Measurements from ENCODE around the gene MYH16.
"Not testable (repeated sequence)": the region's sequence is repeated elsewhere in the genome, so short reads cannot be mapped to it uniquely, and the experiment has no call there.

MYH16 gene

DNA sequence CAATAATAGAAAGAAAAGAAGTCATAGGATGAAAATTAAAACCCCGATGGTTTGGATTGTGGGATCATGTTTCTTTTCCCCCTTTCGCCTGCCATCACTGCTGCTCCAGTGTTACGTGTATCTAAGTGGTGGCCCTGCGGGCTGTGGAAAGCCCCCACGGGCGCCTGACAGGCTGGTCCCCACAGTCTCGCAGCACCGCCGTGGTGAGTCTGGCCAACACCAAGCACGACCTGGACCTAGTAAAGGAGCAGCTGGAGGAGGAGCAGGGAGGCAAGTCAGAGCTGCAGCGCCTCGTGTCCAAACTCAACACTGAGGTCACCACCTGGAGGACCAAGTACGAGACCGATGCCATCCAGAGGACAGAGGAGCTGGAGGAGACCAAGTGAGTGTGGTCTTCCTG is 19.5 kb downstream of the MYH16 start:
- in situ Hi-C loops (cut with MboI; ENCODE audit: low pct_unique_long_range_greater_than_20kb, low sequenced_read_pairs): no loop called here
- DNase-seq: no peak

DNA sequence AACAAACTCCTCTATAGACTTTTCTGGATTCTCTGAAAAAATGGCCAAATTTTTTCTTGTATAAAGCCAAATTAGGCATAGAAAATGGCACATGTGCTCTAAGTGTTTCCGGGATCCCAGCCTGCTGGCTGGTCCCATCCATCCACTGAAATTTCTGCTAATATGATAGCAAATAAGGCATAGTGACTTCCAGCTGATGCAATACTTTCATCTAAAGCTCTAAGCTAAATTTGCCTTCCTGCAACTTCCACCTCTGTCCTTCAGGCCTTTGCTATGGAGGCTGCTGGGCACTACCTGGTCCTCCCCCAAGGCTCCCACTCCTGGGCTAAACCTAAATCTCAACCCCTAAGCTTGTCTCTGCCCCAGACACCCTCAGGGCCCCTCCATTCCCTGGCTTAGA is 20.5 kb downstream of the MYH16 start:
- in situ Hi-C loops (cut with MboI; ENCODE audit: low pct_unique_long_range_greater_than_20kb, low sequenced_read_pairs): no loop called here
- no peak for DNase-seq

- in situ Hi-C loops (cut with MboI; ENCODE audit: low pct_unique_long_range_greater_than_20kb, low sequenced_read_pairs): no loop called here
- no peak for DNase-seq
These were observed 21.0 kb downstream of the MYH16 start for GRCh38 chr7:99293650-99294049.

DNA sequence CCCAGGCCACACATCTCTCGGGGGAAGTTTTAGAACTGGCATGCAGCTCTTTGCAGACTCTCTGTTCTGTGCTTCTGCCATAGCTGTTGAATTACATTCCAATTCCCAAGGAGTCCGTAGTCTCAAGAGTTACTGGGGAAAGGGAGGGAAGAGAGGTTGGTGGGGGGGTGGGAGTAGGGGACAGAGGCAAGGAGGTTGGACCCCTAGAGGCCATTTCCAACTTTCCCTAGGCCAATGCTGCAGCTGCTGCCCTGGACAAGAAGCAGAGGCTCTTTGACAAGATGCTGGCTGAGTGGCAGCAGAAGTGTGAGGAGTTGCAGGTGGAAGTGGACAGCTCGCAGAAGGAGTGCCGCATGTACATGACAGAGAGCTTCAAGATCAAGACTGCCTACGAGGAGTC is 23.8 kb downstream of the MYH16 start:
- no peak for DNase-seq
- in situ Hi-C loops (cut with MboI; ENCODE audit: low pct_unique_long_range_greater_than_20kb, low sequenced_read_pairs): no loop called here

GRCh38 chr7:99301496-99301895 is 28.9 kb downstream of the MYH16 start:
- no peak for DNase-seq

DNA sequence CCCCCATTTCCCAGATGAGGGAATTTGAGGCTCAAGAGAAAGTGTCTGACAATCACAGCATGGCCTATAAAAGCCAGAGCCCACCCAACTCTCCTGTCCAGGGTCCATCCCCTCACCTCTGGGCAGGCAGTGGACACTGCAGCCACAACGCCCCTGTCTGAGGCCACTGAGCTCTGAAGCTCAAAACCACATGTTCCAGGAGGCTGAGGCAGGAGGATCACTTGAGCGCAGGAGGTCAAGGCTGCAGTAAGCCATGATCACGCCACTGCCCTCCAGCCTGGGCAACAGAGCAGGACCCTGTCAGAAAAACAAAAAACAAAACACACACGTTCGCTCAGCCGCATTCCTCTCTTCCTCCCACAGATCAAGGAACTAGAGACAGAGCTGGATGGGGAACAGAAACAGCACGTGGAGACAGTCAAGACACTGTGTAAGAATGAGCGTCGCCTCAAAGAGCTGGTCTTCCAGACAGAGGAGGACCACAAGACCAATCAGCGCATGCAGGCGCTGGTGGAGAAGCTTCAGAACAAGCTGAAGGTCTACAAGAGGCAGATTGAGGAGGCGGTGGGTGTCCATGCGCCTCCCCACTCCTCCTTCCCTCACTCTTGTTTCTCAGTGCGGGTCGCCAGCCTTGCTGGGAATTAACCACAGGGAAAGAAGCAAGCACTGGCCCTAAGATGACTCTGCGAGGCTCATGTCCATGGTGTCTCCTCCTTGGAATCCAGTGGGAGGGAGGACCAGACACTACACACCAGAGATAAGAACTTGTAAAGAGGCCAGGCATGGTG is 33.0 kb downstream of the MYH16 start:
- in situ Hi-C loops (cut with MboI; ENCODE audit: low pct_unique_long_range_greater_than_20kb, low sequenced_read_pairs): loop anchor here (25.0 kb wide), 1 partner anchor 268 kb away; no protein-coding TSS in a partner anchor
- no peak for DNase-seq

More at GRCh38 chr7:99301496-99301895, 28.9 kb downstream of the MYH16 start:
- in situ Hi-C loops (cut with MboI; ENCODE audit: low pct_unique_long_range_greater_than_20kb, low sequenced_read_pairs): loop anchor here (25.0 kb wide), 1 partner anchor 264 kb away; no protein-coding TSS in a partner anchor

DNA sequence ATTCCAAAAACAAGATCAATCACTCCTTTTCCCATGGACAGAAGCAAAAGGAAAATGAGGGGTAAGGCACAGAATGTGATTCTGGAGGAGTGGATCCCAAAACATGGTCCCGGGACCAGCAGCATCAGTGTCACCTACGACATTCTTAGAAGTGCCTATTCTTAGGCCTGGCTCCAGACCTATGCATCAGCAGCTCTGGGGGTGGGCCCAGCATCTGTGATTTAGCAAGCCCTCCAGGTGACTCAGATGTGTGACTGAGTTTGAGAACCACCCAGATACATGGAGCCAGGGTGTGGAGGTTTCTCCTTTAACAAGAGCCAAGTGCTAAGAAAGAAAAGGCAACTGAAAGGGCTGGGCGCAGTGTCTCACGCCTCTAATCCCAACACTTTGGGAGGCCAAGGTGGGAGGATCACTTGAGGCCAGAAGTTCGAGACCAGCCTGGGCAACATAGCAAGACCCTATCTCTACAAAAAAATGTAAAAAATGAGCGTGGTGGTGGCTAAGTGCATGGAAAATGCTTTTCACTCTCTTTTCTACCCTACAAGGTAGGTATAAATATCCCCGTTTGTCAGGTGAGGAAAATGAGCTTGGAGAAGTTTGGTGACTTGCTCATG is 35.9 kb downstream of the MYH16 start:
- in situ Hi-C loops (cut with MboI; ENCODE audit: low pct_unique_long_range_greater_than_20kb, low sequenced_read_pairs): loop anchor here (25.0 kb wide), 1 partner anchor 271 kb away; no protein-coding TSS in a partner anchor
- no peak for DNase-seq

GRCh38 chr7:99309111-99309510 is 36.5 kb downstream of the MYH16 start:
- in situ Hi-C loops (cut with MboI; ENCODE audit: low pct_unique_long_range_greater_than_20kb, low sequenced_read_pairs): loop anchor here (25.0 kb wide), 1 partner anchor 272 kb away; no protein-coding TSS in a partner anchor
- no peak for DNase-seq

DNA sequence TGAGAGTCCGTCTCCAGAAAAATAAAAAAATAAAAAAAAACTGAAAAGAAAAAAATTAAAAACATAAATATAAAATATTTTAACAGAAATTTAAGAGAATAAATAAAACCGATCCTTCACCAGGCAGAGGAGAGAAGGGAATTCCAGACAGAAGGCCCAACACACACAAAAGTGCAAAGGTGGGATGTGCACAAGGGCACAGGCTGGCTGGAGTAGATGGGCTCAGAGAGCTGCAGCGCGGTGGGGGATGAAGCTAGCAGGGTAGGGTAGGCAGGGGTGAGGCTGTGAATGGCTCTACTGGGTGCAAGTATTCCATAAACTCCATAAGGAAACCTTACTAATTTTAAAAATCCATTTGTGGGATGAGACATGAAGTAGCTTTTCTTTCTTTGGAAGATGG is 37.4 kb downstream of the MYH16 start:
- DNase-seq: no peak
- in situ Hi-C loops (cut with MboI; ENCODE audit: low pct_unique_long_range_greater_than_20kb, low sequenced_read_pairs): loop anchor here (25.0 kb wide), 1 partner anchor 273 kb away; no protein-coding TSS in a partner anchor

DNA sequence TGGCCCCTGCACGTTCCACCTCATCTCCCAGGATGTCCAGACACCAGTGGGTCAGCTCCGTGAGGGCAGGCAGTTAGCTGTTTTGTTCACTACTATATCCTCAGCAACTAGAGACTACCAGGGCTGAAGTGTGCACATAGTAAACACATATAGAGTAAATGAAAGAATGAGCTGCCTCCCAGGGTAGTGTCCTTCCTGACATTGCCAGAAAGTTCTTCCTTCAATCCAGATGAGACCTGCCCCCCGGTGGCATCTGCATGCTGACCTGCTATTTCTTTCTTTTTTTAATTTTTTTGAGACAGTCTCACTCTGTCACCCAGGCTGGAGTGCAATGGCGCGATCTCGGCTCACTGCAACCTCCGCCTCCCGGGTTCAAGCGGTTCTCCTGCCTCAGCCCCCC is 39.1 kb downstream of the MYH16 start:
- in situ Hi-C loops (cut with MboI; ENCODE audit: low pct_unique_long_range_greater_than_20kb, low sequenced_read_pairs): loop anchor here (25.0 kb wide), 1 partner anchor 274 kb away; no protein-coding TSS in a partner anchor

DNA sequence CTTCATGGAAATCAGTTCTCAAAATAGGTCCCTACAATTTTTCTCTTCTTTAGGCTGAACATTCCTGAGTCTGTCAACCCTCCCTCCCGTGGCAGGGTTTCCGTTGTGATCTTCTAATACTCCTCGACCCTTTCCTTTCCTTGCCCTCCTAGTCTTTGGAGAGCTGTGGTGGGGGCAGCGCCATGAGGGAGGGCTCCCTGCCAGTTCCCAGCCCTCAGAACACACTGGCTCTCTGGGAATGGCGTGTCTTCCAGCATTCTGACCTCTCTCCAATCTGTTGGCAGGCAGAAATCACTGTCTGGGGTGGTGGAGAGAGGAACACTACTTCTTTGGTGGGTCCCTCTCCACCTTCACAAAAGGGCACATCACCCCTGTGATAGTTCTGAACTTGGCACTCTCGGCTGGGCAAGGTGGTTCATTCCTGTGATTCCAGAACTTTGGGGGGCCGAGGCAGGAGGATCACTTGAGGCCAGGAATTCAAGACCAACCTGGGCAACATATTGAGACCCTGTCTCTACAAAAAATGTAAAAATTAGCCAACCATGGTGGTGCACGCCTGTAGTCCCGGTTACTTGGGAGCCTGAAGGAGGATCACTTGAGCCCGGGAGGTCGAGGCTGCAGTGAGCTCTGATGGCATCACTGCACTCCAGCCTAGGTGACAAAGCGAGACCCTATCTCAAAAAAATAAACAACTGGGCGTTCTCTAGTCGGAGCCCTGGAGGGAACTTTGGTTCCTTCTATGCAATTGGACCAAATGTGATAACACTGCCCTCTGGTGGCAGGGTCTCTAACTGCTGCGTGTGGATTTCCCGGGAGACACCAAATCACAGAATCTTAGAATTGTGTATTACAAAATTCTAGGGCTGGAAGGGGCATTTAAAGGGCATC is 39.9 kb downstream of the MYH16 start:
- peak; percentile 78 for DNase-seq

More for the DNA sequence above, 39.1 kb downstream of the MYH16 start:
- no peak for DNase-seq

DNA sequence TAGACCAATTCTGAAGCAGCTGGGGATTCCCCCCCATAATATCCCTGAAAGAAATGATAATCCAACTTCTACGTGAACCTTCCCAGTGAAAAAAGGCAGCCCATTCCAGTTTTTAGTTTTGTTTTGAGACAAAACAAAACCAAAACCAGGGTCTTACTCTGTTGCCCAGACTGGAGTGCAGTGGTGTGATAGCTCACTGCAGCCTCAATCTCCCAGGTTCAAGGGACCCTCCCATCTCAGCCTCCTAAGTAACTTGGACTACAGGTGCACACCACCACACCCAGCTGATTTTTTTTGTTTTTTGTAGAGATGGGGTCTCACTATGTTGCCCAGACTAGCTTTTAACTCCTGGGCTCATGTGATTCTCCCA is 40.5 kb downstream of the MYH16 start:
- in situ Hi-C loops (cut with MboI; ENCODE audit: low pct_unique_long_range_greater_than_20kb, low sequenced_read_pairs): loop anchor here (25.0 kb wide), 1 partner anchor 276 kb away; no protein-coding TSS in a partner anchor
- DNase-seq: no peak

More for the DNA sequence above, 39.9 kb downstream of the MYH16 start:
- in situ Hi-C loops (cut with MboI; ENCODE audit: low pct_unique_long_range_greater_than_20kb, low sequenced_read_pairs): loop anchor here (25.0 kb wide), 1 partner anchor 275 kb away; no protein-coding TSS in a partner anchor

GRCh38 chr7:99314504-99314903 is 41.9 kb downstream of the MYH16 start:
- in situ Hi-C loops (cut with MboI; ENCODE audit: low pct_unique_long_range_greater_than_20kb, low sequenced_read_pairs): loop anchor here (25.0 kb wide), 1 partner anchor 277 kb away; no protein-coding TSS in a partner anchor
- DNase-seq: no peak

GRCh38 chr7:99320371-99320770 is 47.7 kb downstream of the MYH16 start:
- in situ Hi-C loops (cut with MboI; ENCODE audit: low pct_unique_long_range_greater_than_20kb, low sequenced_read_pairs): loop anchor here (25.0 kb wide), 1 partner anchor 283 kb away; no protein-coding TSS in a partner anchor
- DNase-seq: no peak

GRCh38 chr7:99322659-99323058 is 50.0 kb downstream of the MYH16 start:
- in situ Hi-C loops (cut with MboI; ENCODE audit: low pct_unique_long_range_greater_than_20kb, low sequenced_read_pairs): loop anchor here (25.0 kb wide), 1 partner anchor 285 kb away; no protein-coding TSS in a partner anchor
- not testable (repeated sequence) for DNase-seq

DNA sequence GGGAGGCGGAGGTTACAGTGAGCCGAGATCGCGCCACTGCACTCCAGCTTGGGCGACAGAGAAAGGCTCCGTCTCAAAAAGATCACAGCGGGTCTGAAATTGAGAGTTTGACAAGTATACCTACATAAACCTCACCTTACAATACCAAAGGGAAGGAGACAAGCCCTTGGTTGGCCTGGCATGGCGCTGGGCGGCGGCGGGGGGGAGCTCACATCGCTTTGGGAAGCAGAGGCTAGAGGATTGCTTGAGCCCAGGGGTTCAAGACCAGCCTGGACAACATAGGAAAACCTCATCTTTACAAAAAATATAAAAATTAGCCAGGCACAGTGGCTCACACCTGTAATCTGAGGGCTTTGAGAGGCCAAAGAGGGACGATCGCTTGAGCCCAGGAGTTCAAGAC is 51.9 kb downstream of the MYH16 start:
- in situ Hi-C loops (cut with MboI; ENCODE audit: low pct_unique_long_range_greater_than_20kb, low sequenced_read_pairs): loop anchor here (25.0 kb wide), 1 partner anchor 287 kb away; no protein-coding TSS in a partner anchor
- DNase-seq: no peak

DNA sequence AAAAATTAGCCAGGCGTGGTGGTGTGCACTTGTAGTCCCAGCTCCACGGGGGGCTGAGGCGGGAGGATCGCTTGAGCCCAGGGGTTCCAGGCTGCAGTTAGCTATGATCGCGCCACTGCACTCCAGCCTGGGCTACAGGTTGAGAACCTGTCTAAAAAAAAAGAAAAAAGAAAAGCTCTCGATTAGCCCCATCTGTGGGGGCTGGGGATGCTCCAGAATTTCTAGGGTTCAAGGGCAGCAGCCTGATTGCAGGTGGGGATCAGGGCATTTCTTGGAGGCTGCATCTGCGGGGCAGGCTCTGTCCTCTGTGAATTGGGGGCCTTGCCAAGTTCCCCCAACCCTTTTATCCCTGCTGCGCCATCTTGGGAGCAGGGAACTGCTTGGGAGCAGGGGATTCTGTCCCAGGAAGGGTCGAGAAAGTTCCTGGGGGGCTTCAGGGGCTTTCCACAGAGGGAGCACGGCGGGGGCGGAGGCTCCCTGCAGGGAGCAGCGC is 52.4 kb downstream of the MYH16 start:
- peak; percentile 7 for DNase-seq
- in situ Hi-C loops (cut with MboI; ENCODE audit: low pct_unique_long_range_greater_than_20kb, low sequenced_read_pairs): no loop called here

DNA sequence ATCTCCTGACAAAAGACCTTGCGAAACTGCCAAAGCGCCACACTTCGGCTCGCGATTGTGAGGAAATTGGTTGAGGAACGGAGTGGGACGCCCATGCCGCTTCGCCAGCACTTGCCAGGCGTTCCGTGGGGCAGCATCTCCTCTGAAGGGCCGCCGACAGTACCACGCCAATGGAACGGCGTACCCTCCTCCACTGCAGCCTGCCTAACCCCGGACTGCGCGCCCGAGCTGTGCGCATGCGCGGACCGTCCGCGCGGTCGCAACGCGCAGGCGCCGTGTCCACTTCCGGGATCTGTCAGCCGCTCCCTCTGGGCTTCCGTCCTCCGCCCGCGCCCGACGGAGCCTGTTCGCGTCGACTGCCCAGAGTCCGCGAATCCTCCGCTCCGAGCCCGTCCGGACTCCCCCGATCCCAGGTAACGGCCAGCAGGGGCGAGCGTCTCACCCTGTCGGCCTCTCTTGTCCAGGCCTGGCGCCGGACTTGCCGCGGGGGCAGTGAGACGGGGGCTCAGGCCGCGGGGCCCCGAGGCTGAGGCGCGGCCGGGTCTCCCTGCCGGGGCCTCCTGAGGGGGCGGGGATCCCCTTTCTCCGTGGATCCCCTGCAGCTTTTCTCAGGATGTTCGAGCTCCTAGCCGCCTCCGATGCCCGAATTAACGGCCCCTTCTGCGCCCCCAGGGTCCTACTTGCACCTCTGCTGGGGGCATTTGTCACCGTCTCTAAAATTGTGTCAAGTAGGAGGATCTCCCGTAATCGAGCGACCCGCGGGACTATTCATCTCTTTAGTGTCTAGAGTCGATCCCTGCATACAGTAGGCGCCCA is 53.2 kb downstream of the MYH16 start, which contains the start of gene ARPC1A:
ARPC1A (plus strand) TSS at position 307 of the 816 bp plus-strand sequence. CDS start 7,456 bp downstream, outside the sequence.
- DNase-seq: peak; percentile 95
- in situ Hi-C loops (cut with MboI; ENCODE audit: low pct_unique_long_range_greater_than_20kb, low sequenced_read_pairs): no loop called here

All from KBM-7 (cell line).